Ascending aorta (tissue), 2 donors: ENCODE data around the gene MUCL3. TPM values are rescaled to one million over a fixed set of nuclear protein-coding genes. Genes with fewer than 3 reads are reported as not detected.

Experiments used
- DNase-seq, 2 donors: peaks; one replicate each; pipeline ENCODE4 v3.0.0-alpha.2; 2019; ENCODE audit warnings: low spot score in 2 of 2
- H3K27ac ChIP-seq, 2 donors: fragments of 200-600 bp; sonication (generic); one replicate each; pipeline ENCODE4 v1.5.1; 2016 to 2017; ENCODE audit warnings: mild to moderate bottlenecking in 1 of 2
- H3K27me3 ChIP-seq: fragments of 200-600 bp; sonication (generic); one replicate; pipeline ENCODE4 v1.5.1; 2017
- H3K36me3 ChIP-seq, 2 donors: fragments of 200-600 bp; sonication (generic); one replicate each; pipeline ENCODE4 v1.5.1; 2016
- H3K4me1 ChIP-seq, 2 donors: fragments of 200-600 bp; sonication (generic); one replicate each; pipeline ENCODE4 v1.5.1; 2016 to 2017; ENCODE audit warnings: mild to moderate bottlenecking in 1 of 2
- H3K4me3 ChIP-seq, 2 donors: fragments of 200-600 bp; sonication (generic); one replicate each; pipeline ENCODE4 v1.5.1; 2016 to 2017; ENCODE audit warnings: mild to moderate bottlenecking in 1 of 2
- H3K9me3 ChIP-seq, 2 donors: fragments of 200-600 bp; sonication (generic); one replicate each; pipeline ENCODE4 v1.5.1; 2016
- intact Hi-C: fragments of 100-400 bp; cut with DNase I; formaldehyde crosslinking; loops from one replicate; pipeline ENCODE4 v1.15.1; 2023
- total RNA-seq: library from RNA; depleted of rRNA; stranded (reverse); fragments of >200 nt; gene quantifications from one replicate; pipeline ENCODE4 v1.1.0, GENCODE V29; 2016
- TF ChIP-seq, protein P1 (sequence below), 3 experiments: fragments of 200-600 bp in 2 of 3; fragments of 450-650 bp in 1 of 3; sonication (generic) in 2 of 3; IDR thresholded peaks; one replicate each; pipeline ENCODE4 v1.5.1; 2016 to 2019; ENCODE audit warnings: antibody characterized with exemption in 3 of 3, mild to moderate bottlenecking in 1 of 3, moderate library complexity in 1 of 3

Gene MUCL3
- total RNA-seq, 1 donor from 2014 or later = not detected

DNA sequence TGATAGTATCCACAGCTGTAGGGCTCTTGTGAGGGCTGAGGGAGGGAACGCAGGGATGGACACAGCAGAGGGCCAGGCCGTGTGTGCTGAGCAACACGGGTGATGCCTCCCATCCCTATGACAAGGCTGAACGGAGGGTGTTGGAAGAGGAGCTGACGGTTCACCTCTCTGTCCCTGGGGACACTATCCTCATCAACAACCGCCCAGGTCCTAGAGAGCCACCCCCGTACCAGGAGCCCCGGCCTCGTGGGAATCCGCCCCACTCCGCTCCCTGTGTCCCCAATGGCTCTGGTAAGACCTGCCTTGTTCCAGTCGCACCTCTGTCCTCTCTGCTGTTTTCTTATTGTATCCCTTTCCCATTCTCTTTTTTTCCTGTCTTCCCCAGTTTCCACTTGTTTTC is 46.4 kb upstream of the MUCL3 start:
- H3K27me3 ChIP-seq = no peaks in the 10 kb centered on the region
- no peaks in the 10 kb centered on the region for H3K9me3 ChIP-seq
- no peak overlapping the region for H3K27ac ChIP-seq
- DNase-seq = no peak
- H3K36me3 ChIP-seq = peaks cover 39 to 86% of the 10 kb centered on the region in 2 donors
- intact Hi-C loops = no loop called here
- no peaks in the 10 kb centered on the region for H3K4me1 ChIP-seq
- TF ChIP-seq, protein P1, sequence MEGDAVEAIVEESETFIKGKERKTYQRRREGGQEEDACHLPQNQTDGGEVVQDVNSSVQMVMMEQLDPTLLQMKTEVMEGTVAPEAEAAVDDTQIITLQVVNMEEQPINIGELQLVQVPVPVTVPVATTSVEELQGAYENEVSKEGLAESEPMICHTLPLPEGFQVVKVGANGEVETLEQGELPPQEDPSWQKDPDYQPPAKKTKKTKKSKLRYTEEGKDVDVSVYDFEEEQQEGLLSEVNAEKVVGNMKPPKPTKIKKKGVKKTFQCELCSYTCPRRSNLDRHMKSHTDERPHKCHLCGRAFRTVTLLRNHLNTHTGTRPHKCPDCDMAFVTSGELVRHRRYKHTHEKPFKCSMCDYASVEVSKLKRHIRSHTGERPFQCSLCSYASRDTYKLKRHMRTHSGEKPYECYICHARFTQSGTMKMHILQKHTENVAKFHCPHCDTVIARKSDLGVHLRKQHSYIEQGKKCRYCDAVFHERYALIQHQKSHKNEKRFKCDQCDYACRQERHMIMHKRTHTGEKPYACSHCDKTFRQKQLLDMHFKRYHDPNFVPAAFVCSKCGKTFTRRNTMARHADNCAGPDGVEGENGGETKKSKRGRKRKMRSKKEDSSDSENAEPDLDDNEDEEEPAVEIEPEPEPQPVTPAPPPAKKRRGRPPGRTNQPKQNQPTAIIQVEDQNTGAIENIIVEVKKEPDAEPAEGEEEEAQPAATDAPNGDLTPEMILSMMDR (IDR thresholded peaks at IDR 0.05) = no peak
- H3K4me3 ChIP-seq = no peak overlapping the region

DNA sequence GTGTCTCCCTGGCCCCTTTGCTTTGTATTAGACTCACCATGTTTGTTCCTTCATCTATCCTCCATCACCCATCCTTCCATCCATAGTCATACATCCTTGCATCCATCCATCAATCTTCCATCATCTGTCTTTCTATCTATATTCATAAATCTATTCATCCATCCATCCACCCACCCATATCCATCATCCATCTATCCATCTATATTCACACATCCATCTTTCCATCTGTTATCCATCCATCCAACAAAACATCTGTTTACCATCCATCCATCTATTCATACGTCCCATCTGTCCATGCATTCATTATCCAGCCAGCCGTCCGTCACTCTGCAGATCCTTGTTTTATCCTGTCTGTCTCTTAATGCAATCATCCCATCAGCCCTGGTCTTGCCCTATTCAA is 45.8 kb upstream of the MUCL3 start:
- intact Hi-C loops = no loop called here
- Histone ChIP-seq H3K4me1 (no peaks in the 10 kb centered on the region), H3K27me3 (no peaks in the 10 kb centered on the region), H3K36me3 (peaks cover 39 to 82% of the 10 kb centered on the region in 2 donors), H3K9me3 (no peaks in the 10 kb centered on the region), H3K4me3 (no peak overlapping the region), H3K27ac (no peak overlapping the region)
- TF ChIP-seq, protein P1 (IDR thresholded peaks at IDR 0.05) = no peak
- no peak for DNase-seq

DNA sequence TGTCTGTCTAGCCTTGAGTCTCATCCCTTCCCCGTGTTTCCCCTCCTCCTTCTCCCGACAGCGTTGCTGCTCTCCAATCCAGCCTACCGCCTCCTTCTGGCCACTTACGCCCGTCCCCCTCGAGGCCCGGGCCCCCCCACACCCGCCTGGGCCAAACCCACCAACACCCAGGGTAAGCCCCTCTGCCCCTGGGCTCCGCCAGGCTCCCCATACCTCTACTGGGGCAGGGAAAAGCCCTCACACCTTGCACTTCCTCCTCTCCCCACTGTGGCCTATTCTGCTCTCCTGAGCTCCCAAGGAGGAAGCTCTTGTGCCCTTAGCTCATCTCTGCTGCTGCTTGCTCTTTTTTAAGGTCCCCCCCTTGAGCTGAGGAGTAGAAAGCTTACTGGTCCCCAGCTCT is 45.4 kb upstream of the MUCL3 start:
- Histone ChIP-seq H3K36me3 (peaks cover 39 to 78% of the 10 kb centered on the region in 2 donors), H3K9me3 (no peaks in the 10 kb centered on the region), H3K4me3 (no peak overlapping the region), H3K4me1 (no peaks in the 10 kb centered on the region), H3K27ac (no peak overlapping the region), H3K27me3 (no peaks in the 10 kb centered on the region)
- TF ChIP-seq, protein P1 (IDR thresholded peaks at IDR 0.05) = no peak
- intact Hi-C loops = no loop called here
- DNase-seq = no peak

DNA sequence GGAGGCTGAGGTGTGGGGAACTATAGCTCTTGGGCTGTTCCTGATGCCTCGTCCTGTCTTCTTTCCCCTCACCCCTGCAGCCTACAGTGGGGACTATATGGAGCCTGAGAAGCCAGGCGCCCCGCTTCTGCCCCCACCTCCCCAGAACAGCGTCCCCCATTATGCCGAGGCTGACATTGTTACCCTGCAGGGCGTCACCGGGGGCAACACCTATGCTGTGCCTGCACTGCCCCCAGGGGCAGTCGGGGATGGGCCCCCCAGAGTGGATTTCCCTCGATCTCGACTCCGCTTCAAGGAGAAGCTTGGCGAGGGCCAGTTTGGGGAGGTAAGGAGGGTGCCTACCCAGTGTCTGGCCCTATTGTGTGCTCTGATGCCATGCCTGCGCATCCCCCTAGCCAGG is 44.2 kb upstream of the MUCL3 start:
- H3K9me3 ChIP-seq = no peaks in the 10 kb centered on the region
- H3K4me1 ChIP-seq = no peaks in the 10 kb centered on the region
- no peak overlapping the region for H3K27ac ChIP-seq
- no peak overlapping the region for H3K4me3 ChIP-seq
- no peaks in the 10 kb centered on the region for H3K27me3 ChIP-seq
- intact Hi-C loops = no loop called here
- no peak for DNase-seq
- peaks cover 39 to 74% of the 10 kb centered on the region in 2 donors for H3K36me3 ChIP-seq
- TF ChIP-seq, protein P1 (IDR thresholded peaks at IDR 0.05) = no peak

DNA sequence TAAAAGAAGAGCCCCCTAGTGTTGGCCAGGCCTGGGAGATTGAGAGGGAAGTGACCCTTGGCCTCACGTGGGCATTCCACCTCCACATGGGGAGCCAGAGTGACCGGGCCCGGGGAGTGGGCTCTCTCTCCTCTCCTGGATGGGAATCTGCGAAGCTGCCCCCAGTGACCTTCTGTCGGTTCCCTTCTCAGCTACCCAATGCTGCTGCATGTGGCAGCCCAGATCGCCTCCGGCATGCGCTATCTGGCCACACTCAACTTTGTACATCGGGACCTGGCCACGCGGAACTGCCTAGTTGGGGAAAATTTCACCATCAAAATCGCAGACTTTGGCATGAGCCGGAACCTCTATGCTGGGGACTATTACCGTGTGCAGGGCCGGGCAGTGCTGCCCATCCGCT is 42.9 kb upstream of the MUCL3 start:
- H3K36me3 ChIP-seq = peaks cover 39 to 62% of the 10 kb centered on the region in 2 donors
- H3K4me1 ChIP-seq = no peaks in the 10 kb centered on the region
- no peak overlapping the region for H3K4me3 ChIP-seq
- no peaks in the 10 kb centered on the region for H3K27me3 ChIP-seq
- DNase-seq = no peak
- intact Hi-C loops = no loop called here
- TF ChIP-seq, protein P1 (IDR thresholded peaks at IDR 0.05) = no peak
- no peaks in the 10 kb centered on the region for H3K9me3 ChIP-seq
- H3K27ac ChIP-seq = no peak overlapping the region

DNA sequence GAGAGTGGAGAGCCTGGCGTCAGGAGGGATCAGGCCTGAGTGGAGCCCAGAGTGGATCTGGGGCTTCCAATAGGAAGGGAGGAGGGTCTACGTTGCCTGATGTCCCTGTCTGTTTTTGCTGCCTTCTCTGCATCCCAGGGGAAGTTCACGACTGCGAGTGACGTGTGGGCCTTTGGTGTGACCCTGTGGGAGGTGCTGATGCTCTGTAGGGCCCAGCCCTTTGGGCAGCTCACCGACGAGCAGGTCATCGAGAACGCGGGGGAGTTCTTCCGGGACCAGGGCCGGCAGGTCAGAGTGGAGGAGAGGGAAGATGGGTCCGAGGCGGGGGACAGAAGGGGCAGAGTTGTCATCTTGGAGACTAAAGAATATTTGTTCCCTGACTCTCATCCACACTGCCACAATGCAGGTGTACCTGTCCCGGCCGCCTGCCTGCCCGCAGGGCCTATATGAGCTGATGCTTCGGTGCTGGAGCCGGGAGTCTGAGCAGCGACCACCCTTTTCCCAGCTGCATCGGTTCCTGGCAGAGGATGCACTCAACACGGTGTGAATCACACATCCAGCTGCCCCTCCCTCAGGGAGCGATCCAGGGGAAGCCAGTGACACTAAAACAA is 41.9 kb upstream of the MUCL3 start:
- TF ChIP-seq, protein P1 (IDR thresholded peaks at IDR 0.05) = no peak

More for the DNA sequence above, 41.9 kb upstream of the MUCL3 start:
- no peaks in the 10 kb centered on the region for H3K9me3 ChIP-seq
- peaks cover 36 to 54% of the 10 kb centered on the region in 2 donors for H3K36me3 ChIP-seq
- H3K27ac ChIP-seq = no peak overlapping the region
- H3K27me3 ChIP-seq = no peaks in the 10 kb centered on the region
- intact Hi-C loops = no loop called here
- no peak overlapping the region for H3K4me3 ChIP-seq
- H3K4me1 ChIP-seq = no peaks in the 10 kb centered on the region
- no peak for DNase-seq
